H1 (cell line): ENCODE data around the gene POM121L12. TPM values are rescaled to one million over a fixed set of nuclear protein-coding genes. Genes with fewer than 3 reads are reported as not detected.

Experiments used
- CTCF ChIA-PET: fragments of 300-600 bp; sonication (Branson Sonifier 250); formaldehyde crosslinking; loops from one replicate; lab custom pipeline; 2021; ENCODE audit not compliant: partially characterized antibody; lab: Charles Lee
- POLR2A ChIA-PET: fragments of 300-600 bp; sonication (Branson Sonifier 250); formaldehyde crosslinking; loops from one replicate; lab custom pipeline; 2021; ENCODE audit warnings: inconsistent platforms; ENCODE audit not compliant: partially characterized antibody; lab: Charles Lee
- DNase-seq, 2 experiments: peaks; one replicate each; pipeline versions ENCODE4 v3.0.0 to v3.0.0-alpha.2; 2010 to 2022; ENCODE audit warnings: low spot score in 2 of 2, low read depth in 1 of 2, mixed read lengths in 1 of 2
- FAIRE-seq: peaks from 2 replicates; lab custom pipeline; 2011; peaks lifted over from hg19 to GRCh38; lab: Jason Lieb, UNC
- H2AFZ ChIP-seq: 2 replicates; pipeline ENCODE4 v1.8.1; 2012; ENCODE audit warnings: low read length, inconsistent platforms
- H2AK5ac ChIP-seq: 2 replicates; pipeline ENCODE4 v1.6.1; 2013; ENCODE audit warnings: low read depth, low read length
- H2BK120ac ChIP-seq: replicated peaks from 2 replicates; pipeline ENCODE3; 2013; ENCODE audit warnings: low read depth, low read length, inconsistent platforms
- H2BK12ac ChIP-seq: 2 replicates; pipeline ENCODE4 v1.6.1; 2013; ENCODE audit warnings: low read depth, low read length
- H2BK15ac ChIP-seq: 2 replicates; pipeline ENCODE4 v1.6.1; 2013; ENCODE audit warnings: low read length
- H2BK20ac ChIP-seq: 2 replicates; pipeline ENCODE4 v1.6.1; 2013; ENCODE audit warnings: low read length
- H2BK5ac ChIP-seq: 2 replicates; pipeline ENCODE4 v1.6.1; 2013; ENCODE audit warnings: low read depth, low read length
- H3K14ac ChIP-seq: 2 replicates; pipeline ENCODE4 v1.6.1; 2013; ENCODE audit warnings: inconsistent platforms; ENCODE audit not compliant: insufficient read length
- H3K18ac ChIP-seq: 2 replicates; pipeline ENCODE4 v1.6.1; 2013; ENCODE audit warnings: low read length; ENCODE audit errors: extremely low read depth
- H3K23ac ChIP-seq: 2 replicates; pipeline ENCODE4 v1.6.1; 2013; ENCODE audit warnings: inconsistent platforms; ENCODE audit not compliant: insufficient read length
- H3K23me2 ChIP-seq: 2 replicates; pipeline ENCODE4 v1.6.1; 2013; ENCODE audit warnings: low read depth, low read length
- H3K27ac ChIP-seq: 2 replicates; pipeline ENCODE4 v1.6.1; 2011; ENCODE audit warnings: low read depth, low read length, inconsistent platforms
- H3K27me3 ChIP-seq, 4 experiments: replicated peaks in 1 of 4; 1 replicate in 1 of 4; 2 replicates in 3 of 4; pipeline versions ENCODE4 v1.6.1 to v1.8.1; 2011 to 2013; ENCODE audit warnings: low read length in 3 of 4, mild to moderate bottlenecking in 3 of 4, inconsistent platforms in 2 of 4, mixed read lengths in 2 of 4, moderate library complexity in 1 of 4; ENCODE audit not compliant: control insufficient read depth in 3 of 4, insufficient read depth in 3 of 4; ENCODE audit errors: extremely low read depth in 1 of 4
- H3K36me3 ChIP-seq, 4 experiments: 2 replicates each; pipeline versions ENCODE4 v1.6.1 to v1.8.1; 2011 to 2013; ENCODE audit warnings: mild to moderate bottlenecking in 4 of 4, low read length in 3 of 4, moderate library complexity in 2 of 4, control low read depth in 1 of 4, inconsistent platforms in 1 of 4; ENCODE audit not compliant: insufficient read depth in 4 of 4, control insufficient read depth in 2 of 4
- H3K4ac ChIP-seq: replicated peaks from 2 replicates; pipeline ENCODE3; 2013; ENCODE audit warnings: low read length, low read depth, mixed read lengths, inconsistent platforms; ENCODE audit not compliant: insufficient read length
- H3K4me1 ChIP-seq, 4 experiments: replicated peaks in 1 of 4; 1 replicate in 1 of 4; 2 replicates in 3 of 4; pipeline versions ENCODE4 v1.6.1 to v1.8.1; 2011 to 2013; ENCODE audit warnings: low read length in 3 of 4, inconsistent platforms in 2 of 4, mixed read lengths in 1 of 4; ENCODE audit not compliant: insufficient read depth in 4 of 4, control insufficient read depth in 3 of 4
- H3K4me2 ChIP-seq, 2 experiments: 2 replicates each; pipeline versions ENCODE4 v1.6.1 to v1.8.1; 2011 to 2013; ENCODE audit warnings: low read depth in 2 of 2, low read length in 2 of 2, control low read depth in 1 of 2, inconsistent platforms in 1 of 2, mild to moderate bottlenecking in 1 of 2; ENCODE audit not compliant: insufficient read depth in 1 of 2
- H3K4me3 ChIP-seq, 4 experiments: fragments of 200-600, 300-600 bp in 1 of 4; sonication (generic), shearing (Covaris generic), sonication (Bioruptor Twin) in 1 of 4; 2 replicates each; pipeline versions ENCODE4 v1.5.1 to v1.8.1; 2011 to 2016; ENCODE audit warnings: low read length in 4 of 4, low read depth in 3 of 4, control low read depth in 2 of 4, inconsistent platforms in 2 of 4, mild to moderate bottlenecking in 2 of 4, mixed read lengths in 1 of 4, moderate library complexity in 1 of 4; ENCODE audit not compliant: insufficient read depth in 2 of 4; ENCODE audit errors: extremely low read depth in 1 of 4
- H3K56ac ChIP-seq: replicated peaks from 2 replicates; pipeline ENCODE3; 2013; ENCODE audit warnings: low read depth, mild to moderate bottlenecking, mixed read lengths, low read length, inconsistent platforms; ENCODE audit not compliant: insufficient read length
- H3K79me1 ChIP-seq: 2 replicates; pipeline ENCODE4 v1.6.1; 2013; ENCODE audit warnings: low read depth, low read length, control low read depth
- H3K79me2 ChIP-seq, 2 experiments: 2 replicates each; pipeline versions ENCODE4 v1.6.1 to v1.8.1; 2012 to 2013; ENCODE audit warnings: low read length in 2 of 2, mild to moderate bottlenecking in 2 of 2, inconsistent platforms in 1 of 2; ENCODE audit not compliant: insufficient read depth in 2 of 2, control insufficient read depth in 1 of 2
- H3K9ac ChIP-seq, 4 experiments: replicated peaks in 1 of 4; 1 replicate in 1 of 4; 2 replicates in 3 of 4; pipeline versions ENCODE4 v1.6.1 to v1.8.1; 2011 to 2013; ENCODE audit warnings: low read depth in 3 of 4, low read length in 3 of 4, control low read depth in 2 of 4, mild to moderate bottlenecking in 2 of 4, moderate library complexity in 2 of 4, inconsistent platforms in 1 of 4; ENCODE audit errors: extremely low read depth in 1 of 4
- H3K9me3 ChIP-seq, 2 experiments: 2 replicates each; pipeline versions ENCODE4 v1.6.1 to v1.8.1; 2012 to 2013; ENCODE audit warnings: mild to moderate bottlenecking in 2 of 2, moderate library complexity in 2 of 2, control low read depth in 1 of 2, inconsistent platforms in 1 of 2, low read depth in 1 of 2, low read length in 1 of 2, mixed read lengths in 1 of 2; ENCODE audit not compliant: insufficient read depth in 2 of 2
- H4K20me1 ChIP-seq, 2 experiments: replicated peaks in 1 of 2; 2 replicates each; pipeline versions ENCODE3 to v1.8.1; 2011 to 2013; ENCODE audit warnings: inconsistent platforms in 2 of 2, low read length in 2 of 2, mild to moderate bottlenecking in 1 of 2; ENCODE audit not compliant: insufficient read depth in 2 of 2, control insufficient read depth in 1 of 2
- H4K5ac ChIP-seq: 2 replicates; pipeline ENCODE4 v1.6.1; 2013; ENCODE audit warnings: low read length, low read depth, mixed read lengths, inconsistent platforms; ENCODE audit not compliant: insufficient read length
- H4K8ac ChIP-seq: 2 replicates; pipeline ENCODE4 v1.8.0; 2013; ENCODE audit warnings: mild to moderate bottlenecking, moderate library complexity, low read length, inconsistent platforms; ENCODE audit not compliant: insufficient read depth; ENCODE audit errors: extremely low read depth
- H4K91ac ChIP-seq: replicated peaks from 2 replicates; pipeline ENCODE3; 2013; ENCODE audit warnings: low read length, mixed read lengths, inconsistent platforms; ENCODE audit not compliant: insufficient read length
- CREB1 ChIP-seq: IDR thresholded peaks from 2 replicates; pipeline ENCODE4 v1.6.1; 2012; ENCODE audit warnings: inconsistent platforms
- TEAD4 ChIP-seq: IDR thresholded peaks from 2 replicates; pipeline ENCODE4 v1.6.1; 2012; ENCODE audit warnings: low read depth, low read length, inconsistent platforms, mixed read lengths
- WGBS, 2 experiments: shearing (Covaris generic) in 1 of 2; methylation state at CpG; one replicate each; pipeline versions ENCODE4 v1.1.6 to v1.1.7; 2013 to 2015; ENCODE audit warnings: low lambda C conversion rate in 2 of 2, mixed read lengths in 2 of 2, inconsistent platforms in 1 of 2, low coverage in 1 of 2, missing lambda C conversion rate in 1 of 2; ENCODE audit not compliant: insufficient replicate concordance in 2 of 2, insufficient coverage in 1 of 2, insufficient read length in 1 of 2; ENCODE audit errors: extremely low coverage in 1 of 2, missing lambda C conversion rate in 1 of 2; 5-methylcytosine and 5-hydroxymethylcytosine counted together
- polyA plus RNA-seq, 7 experiments: library from polyadenylated mRNA; depleted of rRNA in 3 of 7; stranded (reverse) in 5 of 7; unstranded in 2 of 7; fragments of >200 nt in 5 of 7; fragments of 200-250 nt in 2 of 7; gene quantifications; 1 replicate in 5 of 7; 2 replicates in 1 of 7; 4 replicates in 1 of 7; pipeline versions ENCODE4 v1.2.1 to v1.2.3, GENCODE V29; 2011 to 2013; ENCODE audit warnings: missing spikeins in 2 of 7, mixed read lengths in 2 of 7
- total RNA-seq: library from RNA; stranded (reverse); fragmentation: NEBNext Ultra II Directional; extraction: Animal tissue kit (Norgen Biotek cat#: 25700); gene quantifications from 2 replicates; pipeline ENCODE4 v1.2.1, GENCODE V29; 2021

The POM121L12 gene
- total and polyA plus RNA-seq, 2 of the 8 experiments (the other 6 are each of a cell fraction or from before 2014, with no cell fraction given), result not detected

DNA sequence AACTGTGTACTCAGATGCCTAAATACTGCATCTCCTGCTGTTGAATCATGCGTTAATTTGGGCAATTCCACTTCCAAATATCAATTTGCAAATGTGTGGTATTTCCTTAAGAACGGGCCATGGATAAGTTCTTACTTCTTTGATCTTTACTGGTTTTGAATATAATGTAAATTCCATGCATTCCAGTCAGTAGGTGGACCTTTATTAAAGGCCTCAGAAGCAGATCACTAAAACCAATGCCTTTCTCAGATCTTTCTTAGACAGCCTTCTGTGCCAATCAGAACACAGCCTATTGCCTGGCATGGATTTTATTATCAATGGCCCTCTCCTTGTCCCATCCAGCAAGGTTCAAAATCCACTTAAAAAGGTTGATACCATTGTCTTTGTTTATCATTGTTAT lies 21.5 kb upstream of the POM121L12 start:
- H4K20me1 ChIP-seq, result no peaks in the 10 kb centered on the region
- H2BK15ac ChIP-seq, result no peak overlapping the region
- no peak overlapping the region for H2AK5ac ChIP-seq
- DNase-seq (no peak), FAIRE-seq (no peak)
- no peak overlapping the region for H3K4me2 ChIP-seq
- H3K23me2 ChIP-seq, result no peaks in the 10 kb centered on the region
- no peak overlapping the region for H2BK12ac ChIP-seq
- H2BK5ac ChIP-seq, result no peak overlapping the region
- no peak overlapping the region for H4K8ac ChIP-seq
- no peak overlapping the region for H3K4ac ChIP-seq
- no peak overlapping the region for H3K4me3 ChIP-seq
- POLR2A ChIA-PET, result no interaction called here
- 0 out of 4 replicates have a peak, but pooled peaks cover 0 to 2% of the 10 kb centered on the region in 2 experiments for H3K9me3 ChIP-seq
- TF ChIP-seq TEAD4 (0 out of 2 replicates have a peak, but pooled peaks have one; percentile 23), CREB1 (no peak)
- no peak overlapping the region for H3K14ac ChIP-seq
- H2AFZ ChIP-seq, result no peak overlapping the region
- no peak overlapping the region for H2BK120ac ChIP-seq
- H3K23ac ChIP-seq, result no peak overlapping the region
- no peaks in the 10 kb centered on the region for H3K79me2 ChIP-seq
- H3K79me1 ChIP-seq, result no peaks in the 10 kb centered on the region
- H3K27ac ChIP-seq, result no peak overlapping the region
- no peak overlapping the region for H4K91ac ChIP-seq
- H4K5ac ChIP-seq, result no peak overlapping the region
- no peaks in the 10 kb centered on the region for H3K4me1 ChIP-seq
- no peaks in the 10 kb centered on the region for H3K36me3 ChIP-seq
- no peak overlapping the region for H3K18ac ChIP-seq
- CTCF ChIA-PET, result no interaction called here
- 93% methylated on average over 2 of the region's 2 CpGs; no CpG with 5 or more reads in 1 of the 2 experiments for WGBS, 2 experiments
- no peaks in the 10 kb centered on the region for H3K27me3 ChIP-seq
- no peak overlapping the region for H2BK20ac ChIP-seq
- H3K9ac ChIP-seq, result no peak overlapping the region
- H3K56ac ChIP-seq, result no peak overlapping the region
